Spleen (tissue), 11 donors: ENCODE measurements around the gene ACY1. TPM values are rescaled to one million over a fixed set of nuclear protein-coding genes. Genes with fewer than 3 reads are reported as not detected.
A peak's percentile ranks its signal among the peaks of the same experiment; 100 is the strongest.

Experiments
- DNase-seq: peaks from one replicate; pipeline ENCODE4 v3.0.0-alpha.2; 2020
- H3K27ac ChIP-seq, 8 donors: fragments of 200-600 bp; sonication (generic) in 7 of 8; 1 replicate in 4 of 8; 2 replicates in 4 of 8; pipeline versions ENCODE4 v1.5.0 to v1.8.0; 2016 to 2021; ENCODE audit warnings: inconsistent platforms in 4 of 8, mild to moderate bottlenecking in 4 of 8, moderate library complexity in 1 of 8
- H3K27me3 ChIP-seq, 7 donors: fragments of 200-600 bp; sonication (generic) in 6 of 7; replicated peaks in 1 of 7; 1 replicate in 4 of 7; 2 replicates in 3 of 7; pipeline versions ENCODE4 v1.5.0 to v1.8.0; 2016 to 2021; ENCODE audit warnings: inconsistent platforms in 3 of 7, mild to moderate bottlenecking in 1 of 7
- H3K36me3 ChIP-seq, 6 donors: fragments of 200-600 bp; sonication (generic) in 5 of 6; 1 replicate in 4 of 6; 2 replicates in 2 of 6; pipeline versions ENCODE4 v1.5.0 to v1.8.0; 2016 to 2021; ENCODE audit warnings: inconsistent platforms in 2 of 6
- H3K4me1 ChIP-seq, 6 donors: fragments of 200-600 bp; sonication (generic) in 5 of 6; 1 replicate in 3 of 6; 2 replicates in 3 of 6; pipeline versions ENCODE4 v1.5.0 to v1.8.0; 2016 to 2021; ENCODE audit warnings: inconsistent platforms in 3 of 6
- H3K4me3 ChIP-seq, 8 donors: fragments of 200-600 bp; sonication (generic) in 7 of 8; 1 replicate in 4 of 8; 2 replicates in 4 of 8; pipeline versions ENCODE4 v1.5.0 to v1.8.0; 2016 to 2021; ENCODE audit warnings: inconsistent platforms in 4 of 8, mild to moderate bottlenecking in 4 of 8, moderate library complexity in 2 of 8
- H3K9me3 ChIP-seq, 8 donors: fragments of 200-600 bp; sonication (generic) in 7 of 8; 1 replicate in 4 of 8; 2 replicates in 4 of 8; pipeline versions ENCODE4 v1.5.0 to v1.8.0; 2016 to 2021; ENCODE audit warnings: inconsistent platforms in 4 of 8
- POLR2A ChIP-seq, 3 donors: fragments of 450-650 bp; IDR thresholded peaks; one replicate each; pipeline ENCODE4 v1.5.1; 2017; ENCODE audit warnings: antibody characterized with exemption in 3 of 3, mild to moderate bottlenecking in 1 of 3
- POLR2AphosphoS5 ChIP-seq, 3 donors: sonication (generic); formaldehyde crosslinking; IDR thresholded peaks; one replicate each; pipeline ENCODE4 v1.5.1; 2017; ENCODE audit warnings: antibody characterized with exemption in 3 of 3
- WGBS, 5 donors: extraction: QIAGEN DNeasy Blood & Tissue Kit in 3 of 5; methylation state at CpG; one replicate each; pipeline versions ENCODE4 v1.1.5 to v1.1.7; 2013 to 2018; 5-methylcytosine and 5-hydroxymethylcytosine counted together
- intact Hi-C: fragments of 100-400 bp; cut with DNase I; formaldehyde crosslinking; loops from one replicate; pipeline ENCODE4 v1.15.0; 2023; ENCODE audit warnings: low total_unique reads
- polyA plus RNA-seq, 3 donors: library from polyadenylated mRNA; stranded (reverse); fragments of 200-250 nt; gene quantifications; one replicate each; pipeline ENCODE4 v1.2.1, GENCODE V29; 2013
- total RNA-seq, 7 donors: library from RNA; depleted of rRNA in 3 of 7; stranded (reverse); fragments of >200 nt in 3 of 7; fragmentation: NEBNext Ultra II Directional in 4 of 7; extraction: Animal tissue kit (Norgen Biotek cat#: 25700) in 4 of 7; gene quantifications; one replicate each; pipeline versions ENCODE4 v1.1.0 to v1.2.1, GENCODE V29; 2016 to 2021
- TF ChIP-seq, protein P1 (sequence below), 11 experiments: fragments of 200-600 bp in 7 of 11; fragments of 450-650 bp in 4 of 11; sonication (generic) in 4 of 11; IDR thresholded peaks in 8 of 11; conservative IDR thresholded peaks in 3 of 11; 1 replicate in 7 of 11; 2 replicates in 4 of 11; pipeline versions ENCODE4 v1.4.0 to v1.8.0; 2016 to 2021; ENCODE audit warnings: antibody characterized with exemption in 11 of 11, inconsistent platforms in 4 of 11, mild to moderate bottlenecking in 1 of 11
- donor health status: healthy with polysubstance abuse.
- donor health status: DM: no; HTN: no; CAD: no; lungs with moderate emphysema.
- donor health status: DM: no; HTN: no; CAD: no.
- donor health status: Bipolar disorder and iron deficiency.
- donor health status: healthy.
- donor health status: DM: no; HTN: no; CAD: no.
- donor health status: DM: yes; HTN: yes; CAD: no.

Gene ACY1
- total and polyA plus RNA-seq, 10 donors, result 16.7 to 31.1 (median 28.2) TPM

DNA sequence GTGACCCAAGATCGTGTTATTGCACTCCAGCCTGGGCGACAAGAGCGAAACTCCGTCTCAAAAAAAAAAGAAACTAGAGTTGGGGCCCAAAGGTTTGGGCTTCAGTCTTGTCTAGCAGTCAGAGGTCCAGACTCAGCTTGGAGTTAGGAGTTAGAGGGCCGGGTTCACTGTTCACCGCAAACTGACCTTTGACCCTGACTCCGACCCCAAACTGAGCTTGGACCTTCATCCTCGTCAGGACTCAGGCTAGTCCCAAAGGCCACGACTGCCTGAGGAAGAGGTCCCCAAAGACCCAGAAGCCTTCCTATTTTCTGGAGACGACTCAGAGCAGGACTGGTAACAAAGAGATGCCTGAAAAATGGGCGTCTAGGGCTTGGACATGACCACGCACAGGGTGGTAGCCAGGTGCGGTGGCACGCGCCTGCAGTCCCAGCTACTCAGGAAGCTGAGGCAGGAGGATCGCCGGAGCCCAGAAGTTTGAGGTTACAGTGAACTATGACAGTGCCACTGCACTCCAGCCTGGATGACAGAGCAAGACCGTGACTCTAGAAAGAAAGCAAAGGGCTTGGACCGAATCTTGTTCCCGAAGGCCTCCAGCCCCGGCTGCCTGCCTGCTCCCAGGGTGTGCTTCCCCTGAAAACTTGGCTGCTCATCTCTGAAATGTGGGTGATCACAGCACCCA, 35.1 kb downstream of the ACY1 start:
- no peaks in the 10 kb centered on the region for H3K9me3 ChIP-seq
- peaks cover 12 to 89% (median 51%) of the 10 kb centered on the region in 6 donors for H3K4me1 ChIP-seq
- intact Hi-C loops, result no loop called here
- TF ChIP-seq POLR2A (IDR thresholded peaks at IDR 0.05) (no peak), POLR2AphosphoS5 (IDR thresholded peaks at IDR 0.05) (no peak)
- TF ChIP-seq, protein P1, sequence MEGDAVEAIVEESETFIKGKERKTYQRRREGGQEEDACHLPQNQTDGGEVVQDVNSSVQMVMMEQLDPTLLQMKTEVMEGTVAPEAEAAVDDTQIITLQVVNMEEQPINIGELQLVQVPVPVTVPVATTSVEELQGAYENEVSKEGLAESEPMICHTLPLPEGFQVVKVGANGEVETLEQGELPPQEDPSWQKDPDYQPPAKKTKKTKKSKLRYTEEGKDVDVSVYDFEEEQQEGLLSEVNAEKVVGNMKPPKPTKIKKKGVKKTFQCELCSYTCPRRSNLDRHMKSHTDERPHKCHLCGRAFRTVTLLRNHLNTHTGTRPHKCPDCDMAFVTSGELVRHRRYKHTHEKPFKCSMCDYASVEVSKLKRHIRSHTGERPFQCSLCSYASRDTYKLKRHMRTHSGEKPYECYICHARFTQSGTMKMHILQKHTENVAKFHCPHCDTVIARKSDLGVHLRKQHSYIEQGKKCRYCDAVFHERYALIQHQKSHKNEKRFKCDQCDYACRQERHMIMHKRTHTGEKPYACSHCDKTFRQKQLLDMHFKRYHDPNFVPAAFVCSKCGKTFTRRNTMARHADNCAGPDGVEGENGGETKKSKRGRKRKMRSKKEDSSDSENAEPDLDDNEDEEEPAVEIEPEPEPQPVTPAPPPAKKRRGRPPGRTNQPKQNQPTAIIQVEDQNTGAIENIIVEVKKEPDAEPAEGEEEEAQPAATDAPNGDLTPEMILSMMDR (IDR thresholded peaks at IDR 0.05 in 8 of 11, conservative IDR thresholded peaks at IDR 0.05 in 3 of 11), result no peak
- 84 to 95% (median 91%) methylated on average over 19 to 21 of the region's 21 CpGs for WGBS, 5 donors
- H3K36me3 ChIP-seq, result no peaks in the 10 kb centered on the region
- DNase-seq, result no peak
- no peaks in the 10 kb centered on the region for H3K27me3 ChIP-seq
- peak overlapping the region in 7 of 8 donors; percentile 51 to 80 (median 66) for H3K27ac ChIP-seq
- H3K4me3 ChIP-seq, result no peak overlapping the region

DNA sequence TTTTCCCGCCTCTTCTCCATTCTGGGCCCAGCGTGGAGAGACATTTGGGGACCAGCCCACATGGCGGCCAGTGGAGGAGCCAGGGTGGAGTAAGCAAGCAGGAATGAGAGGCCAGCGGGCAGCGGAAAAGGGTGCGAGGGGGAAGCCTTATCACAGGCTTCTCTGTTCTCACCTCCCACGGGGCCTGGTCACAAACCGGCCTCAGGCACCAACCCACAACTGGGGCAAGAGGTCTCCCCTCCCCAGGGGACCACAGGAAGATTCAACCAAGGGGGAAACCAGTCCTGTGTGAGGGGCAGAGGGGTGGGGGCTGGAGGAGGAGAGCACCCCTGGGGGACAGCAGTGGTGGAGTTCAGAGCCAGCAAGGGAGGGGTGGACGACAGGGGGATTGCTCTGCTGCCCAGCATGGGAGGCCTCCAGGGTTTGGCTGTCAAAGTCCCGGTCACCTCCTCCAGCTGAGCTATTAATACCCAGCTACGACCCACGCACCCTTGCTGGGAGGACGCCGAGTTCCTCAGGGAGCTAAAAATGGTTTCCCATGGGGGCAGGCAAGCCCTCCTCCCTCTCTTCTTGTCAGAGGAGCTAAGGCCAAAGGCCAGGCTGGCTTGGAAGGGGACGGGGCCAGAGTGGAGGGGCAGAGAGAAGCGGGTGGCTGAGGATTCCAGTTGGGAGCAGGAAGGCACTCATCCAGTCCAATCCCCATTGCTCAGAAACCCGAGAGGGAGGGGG, 36.2 kb downstream of the ACY1 start:
- Histone ChIP-seq H3K36me3 (no peaks in the 10 kb centered on the region), H3K9me3 (no peaks in the 10 kb centered on the region), H3K4me1 (peaks cover 19 to 89% (median 56%) of the 10 kb centered on the region in 6 donors), H3K27me3 (no peaks in the 10 kb centered on the region), H3K27ac (peak overlapping the region in 7 of 8 donors; percentile 51 to 80 (median 66)), H3K4me3 (no peak overlapping the region)
- peak; percentile 74 for DNase-seq
- WGBS, 5 donors, result 64 to 79% (median 76%) methylated on average over 15 to 17 of the region's 17 CpGs
- TF ChIP-seq, protein P1 (IDR thresholded peaks at IDR 0.05 in 8 of 11, conservative IDR thresholded peaks at IDR 0.05 in 3 of 11), result no peak
- TF ChIP-seq POLR2A (IDR thresholded peaks at IDR 0.05) (no peak), POLR2AphosphoS5 (IDR thresholded peaks at IDR 0.05) (peak; percentile 47 to 66 (median 62))
- intact Hi-C loops, result no loop called here

DNA sequence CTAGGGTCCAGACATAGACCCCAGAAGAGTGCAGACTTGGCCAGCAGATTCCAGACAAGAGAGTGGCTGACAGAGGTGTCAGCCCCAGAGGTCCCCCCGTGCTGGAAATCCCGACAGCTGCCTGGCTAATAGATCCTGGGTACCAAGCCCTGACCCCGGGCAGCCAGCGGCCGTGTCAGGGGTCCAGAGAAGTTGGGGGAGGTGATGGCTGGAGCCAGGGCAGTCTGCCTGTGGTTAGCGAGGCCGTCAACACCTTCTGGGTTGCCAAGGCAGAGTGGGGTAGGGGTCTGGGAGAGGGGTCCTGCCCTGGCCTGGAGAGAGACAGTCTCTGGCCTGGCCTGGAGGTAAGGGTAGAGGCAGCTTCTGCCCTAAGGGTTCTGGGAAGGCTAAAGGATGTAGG, 37.5 kb downstream of the ACY1 start:
- Histone ChIP-seq H3K4me3 (no peak overlapping the region), H3K9me3 (no peaks in the 10 kb centered on the region), H3K27me3 (no peaks in the 10 kb centered on the region), H3K36me3 (no peaks in the 10 kb centered on the region), H3K4me1 (peaks cover 18 to 89% (median 53%) of the 10 kb centered on the region in 6 donors), H3K27ac (peak overlapping the region in 5 of 8 donors; percentile 54 to 80 (median 66))
- no peak for DNase-seq
- TF ChIP-seq POLR2A (IDR thresholded peaks at IDR 0.05) (no peak), POLR2AphosphoS5 (IDR thresholded peaks at IDR 0.05) (no peak)
- TF ChIP-seq, protein P1 (IDR thresholded peaks at IDR 0.05 in 8 of 11, conservative IDR thresholded peaks at IDR 0.05 in 3 of 11), result no peak
- WGBS, 5 donors, result 91 to 95% (median 92%) methylated on average over 6 to 7 of the region's 7 CpGs
- intact Hi-C loops, result no loop called here
